H1 (cell line): ENCODE measurements around the gene PNRC2. TPM values are rescaled to one million over a fixed set of nuclear protein-coding genes. Genes with fewer than 3 reads are reported as not detected.

Experiments used
- CTCF ChIA-PET: fragments of 300-600 bp; sonication (Branson Sonifier 250); formaldehyde crosslinking; loops from one replicate; lab custom pipeline; 2021; ENCODE audit not compliant: partially characterized antibody; lab: Charles Lee
- POLR2A ChIA-PET: fragments of 300-600 bp; sonication (Branson Sonifier 250); formaldehyde crosslinking; loops from one replicate; lab custom pipeline; 2021; ENCODE audit warnings: inconsistent platforms; ENCODE audit not compliant: partially characterized antibody; lab: Charles Lee
- DNase-seq, 2 experiments: peaks; one replicate each; pipeline versions ENCODE4 v3.0.0 to v3.0.0-alpha.2; 2010 to 2022; ENCODE audit warnings: low spot score in 2 of 2, low read depth in 1 of 2, mixed read lengths in 1 of 2
- FAIRE-seq: peaks from 2 replicates; lab custom pipeline; 2011; peaks lifted over from hg19 to GRCh38; lab: Jason Lieb, UNC
- H2AFZ ChIP-seq: 2 replicates; pipeline ENCODE4 v1.8.1; 2012; ENCODE audit warnings: low read length, inconsistent platforms
- H2AK5ac ChIP-seq: 2 replicates; pipeline ENCODE4 v1.6.1; 2013; ENCODE audit warnings: low read depth, low read length
- H2BK120ac ChIP-seq: replicated peaks from 2 replicates; pipeline ENCODE3; 2013; ENCODE audit warnings: low read depth, low read length, inconsistent platforms
- H2BK12ac ChIP-seq: 2 replicates; pipeline ENCODE4 v1.6.1; 2013; ENCODE audit warnings: low read depth, low read length
- H2BK15ac ChIP-seq: 2 replicates; pipeline ENCODE4 v1.6.1; 2013; ENCODE audit warnings: low read length
- H2BK20ac ChIP-seq: 2 replicates; pipeline ENCODE4 v1.6.1; 2013; ENCODE audit warnings: low read length
- H2BK5ac ChIP-seq: 2 replicates; pipeline ENCODE4 v1.6.1; 2013; ENCODE audit warnings: low read depth, low read length
- H3K14ac ChIP-seq: 2 replicates; pipeline ENCODE4 v1.6.1; 2013; ENCODE audit warnings: inconsistent platforms; ENCODE audit not compliant: insufficient read length
- H3K18ac ChIP-seq: 2 replicates; pipeline ENCODE4 v1.6.1; 2013; ENCODE audit warnings: low read length; ENCODE audit errors: extremely low read depth
- H3K23ac ChIP-seq: 2 replicates; pipeline ENCODE4 v1.6.1; 2013; ENCODE audit warnings: inconsistent platforms; ENCODE audit not compliant: insufficient read length
- H3K23me2 ChIP-seq: 2 replicates; pipeline ENCODE4 v1.6.1; 2013; ENCODE audit warnings: low read depth, low read length
- H3K27ac ChIP-seq: 2 replicates; pipeline ENCODE4 v1.6.1; 2011; ENCODE audit warnings: low read depth, low read length, inconsistent platforms
- H3K27me3 ChIP-seq, 4 experiments: replicated peaks in 1 of 4; 1 replicate in 1 of 4; 2 replicates in 3 of 4; pipeline versions ENCODE4 v1.6.1 to v1.8.1; 2011 to 2013; ENCODE audit warnings: low read length in 3 of 4, mild to moderate bottlenecking in 3 of 4, inconsistent platforms in 2 of 4, mixed read lengths in 2 of 4, moderate library complexity in 1 of 4; ENCODE audit not compliant: control insufficient read depth in 3 of 4, insufficient read depth in 3 of 4; ENCODE audit errors: extremely low read depth in 1 of 4
- H3K36me3 ChIP-seq, 4 experiments: 2 replicates each; pipeline versions ENCODE4 v1.6.1 to v1.8.1; 2011 to 2013; ENCODE audit warnings: mild to moderate bottlenecking in 4 of 4, low read length in 3 of 4, moderate library complexity in 2 of 4, control low read depth in 1 of 4, inconsistent platforms in 1 of 4; ENCODE audit not compliant: insufficient read depth in 4 of 4, control insufficient read depth in 2 of 4
- H3K4ac ChIP-seq: replicated peaks from 2 replicates; pipeline ENCODE3; 2013; ENCODE audit warnings: low read length, low read depth, mixed read lengths, inconsistent platforms; ENCODE audit not compliant: insufficient read length
- H3K4me1 ChIP-seq, 4 experiments: replicated peaks in 1 of 4; 1 replicate in 1 of 4; 2 replicates in 3 of 4; pipeline versions ENCODE4 v1.6.1 to v1.8.1; 2011 to 2013; ENCODE audit warnings: low read length in 3 of 4, inconsistent platforms in 2 of 4, mixed read lengths in 1 of 4; ENCODE audit not compliant: insufficient read depth in 4 of 4, control insufficient read depth in 3 of 4
- H3K4me2 ChIP-seq, 2 experiments: 2 replicates each; pipeline versions ENCODE4 v1.6.1 to v1.8.1; 2011 to 2013; ENCODE audit warnings: low read depth in 2 of 2, low read length in 2 of 2, control low read depth in 1 of 2, inconsistent platforms in 1 of 2, mild to moderate bottlenecking in 1 of 2; ENCODE audit not compliant: insufficient read depth in 1 of 2
- H3K4me3 ChIP-seq, 4 experiments: fragments of 200-600, 300-600 bp in 1 of 4; sonication (generic), shearing (Covaris generic), sonication (Bioruptor Twin) in 1 of 4; 2 replicates each; pipeline versions ENCODE4 v1.5.1 to v1.8.1; 2011 to 2016; ENCODE audit warnings: low read length in 4 of 4, low read depth in 3 of 4, control low read depth in 2 of 4, inconsistent platforms in 2 of 4, mild to moderate bottlenecking in 2 of 4, mixed read lengths in 1 of 4, moderate library complexity in 1 of 4; ENCODE audit not compliant: insufficient read depth in 2 of 4; ENCODE audit errors: extremely low read depth in 1 of 4
- H3K56ac ChIP-seq: replicated peaks from 2 replicates; pipeline ENCODE3; 2013; ENCODE audit warnings: low read depth, mild to moderate bottlenecking, mixed read lengths, low read length, inconsistent platforms; ENCODE audit not compliant: insufficient read length
- H3K79me1 ChIP-seq: 2 replicates; pipeline ENCODE4 v1.6.1; 2013; ENCODE audit warnings: low read depth, low read length, control low read depth
- H3K79me2 ChIP-seq, 2 experiments: 2 replicates each; pipeline versions ENCODE4 v1.6.1 to v1.8.1; 2012 to 2013; ENCODE audit warnings: low read length in 2 of 2, mild to moderate bottlenecking in 2 of 2, inconsistent platforms in 1 of 2; ENCODE audit not compliant: insufficient read depth in 2 of 2, control insufficient read depth in 1 of 2
- H3K9ac ChIP-seq, 4 experiments: replicated peaks in 1 of 4; 1 replicate in 1 of 4; 2 replicates in 3 of 4; pipeline versions ENCODE4 v1.6.1 to v1.8.1; 2011 to 2013; ENCODE audit warnings: low read depth in 3 of 4, low read length in 3 of 4, control low read depth in 2 of 4, mild to moderate bottlenecking in 2 of 4, moderate library complexity in 2 of 4, inconsistent platforms in 1 of 4; ENCODE audit errors: extremely low read depth in 1 of 4
- H3K9me3 ChIP-seq, 2 experiments: 2 replicates each; pipeline versions ENCODE4 v1.6.1 to v1.8.1; 2012 to 2013; ENCODE audit warnings: mild to moderate bottlenecking in 2 of 2, moderate library complexity in 2 of 2, control low read depth in 1 of 2, inconsistent platforms in 1 of 2, low read depth in 1 of 2, low read length in 1 of 2, mixed read lengths in 1 of 2; ENCODE audit not compliant: insufficient read depth in 2 of 2
- H4K20me1 ChIP-seq, 2 experiments: replicated peaks in 1 of 2; 2 replicates each; pipeline versions ENCODE3 to v1.8.1; 2011 to 2013; ENCODE audit warnings: inconsistent platforms in 2 of 2, low read length in 2 of 2, mild to moderate bottlenecking in 1 of 2; ENCODE audit not compliant: insufficient read depth in 2 of 2, control insufficient read depth in 1 of 2
- H4K5ac ChIP-seq: 2 replicates; pipeline ENCODE4 v1.6.1; 2013; ENCODE audit warnings: low read length, low read depth, mixed read lengths, inconsistent platforms; ENCODE audit not compliant: insufficient read length
- H4K8ac ChIP-seq: 2 replicates; pipeline ENCODE4 v1.8.0; 2013; ENCODE audit warnings: mild to moderate bottlenecking, moderate library complexity, low read length, inconsistent platforms; ENCODE audit not compliant: insufficient read depth; ENCODE audit errors: extremely low read depth
- H4K91ac ChIP-seq: replicated peaks from 2 replicates; pipeline ENCODE3; 2013; ENCODE audit warnings: low read length, mixed read lengths, inconsistent platforms; ENCODE audit not compliant: insufficient read length
- ATF2 ChIP-seq: IDR thresholded peaks from 2 replicates; pipeline ENCODE4 v1.6.1; 2012; ENCODE audit warnings: low read length, inconsistent platforms
- BRCA1 ChIP-seq: IDR thresholded peaks from 2 replicates; pipeline ENCODE4 v1.6.1; 2012; ENCODE audit warnings: low read depth, low read length, improper control_type of control experiment
- HDAC2 ChIP-seq, 2 experiments: fragments of 300-600 bp in 1 of 2; sonication (generic) in 1 of 2; IDR thresholded peaks; 2 replicates each; pipeline ENCODE4 v1.6.1; 2011 to 2012; ENCODE audit warnings: low read depth in 2 of 2, low read length in 2 of 2, mild to moderate bottlenecking in 2 of 2, moderate library complexity in 2 of 2, borderline replicate concordance in 1 of 2, inconsistent platforms in 1 of 2
- KDM1A ChIP-seq: fragments of 200-600, 300-600 bp; sonication (generic); IDR thresholded peaks from 2 replicates; pipeline ENCODE4 v1.7.1; 2016; ENCODE audit warnings: mild to moderate bottlenecking, low read length, borderline replicate concordance
- RBBP5 ChIP-seq: IDR thresholded peaks from 2 replicates; pipeline ENCODE4 v1.7.1; 2012; ENCODE audit warnings: low read depth, mild to moderate bottlenecking, inconsistent platforms, low read length, moderate library complexity, borderline replicate concordance
- SAP30 ChIP-seq: fragments of 300-600 bp; sonication (generic); IDR thresholded peaks from 2 replicates; pipeline ENCODE4 v1.7.1; 2012; ENCODE audit warnings: low read length, moderate library complexity, mild to moderate bottlenecking, inconsistent platforms; ENCODE audit not compliant: insufficient read depth, insufficient replicate concordance
- SP2 ChIP-seq: IDR thresholded peaks from 2 replicates; pipeline ENCODE4 v1.6.1; 2012; ENCODE audit warnings: mild to moderate bottlenecking, low read length, inconsistent platforms
- SUZ12 ChIP-seq: fragments of 200-600 bp; sonication (generic); IDR thresholded peaks from 2 replicates; pipeline ENCODE4 v1.6.1; 2012; ENCODE audit warnings: mild to moderate bottlenecking, inconsistent platforms, low read length, moderate library complexity, mixed read lengths
- WGBS, 2 experiments: shearing (Covaris generic) in 1 of 2; methylation state at CpG; one replicate each; pipeline versions ENCODE4 v1.1.6 to v1.1.7; 2013 to 2015; ENCODE audit warnings: low lambda C conversion rate in 2 of 2, mixed read lengths in 2 of 2, inconsistent platforms in 1 of 2, low coverage in 1 of 2, missing lambda C conversion rate in 1 of 2; ENCODE audit not compliant: insufficient replicate concordance in 2 of 2, insufficient coverage in 1 of 2, insufficient read length in 1 of 2; ENCODE audit errors: extremely low coverage in 1 of 2, missing lambda C conversion rate in 1 of 2; 5-methylcytosine and 5-hydroxymethylcytosine counted together
- polyA plus RNA-seq, 7 experiments: library from polyadenylated mRNA; depleted of rRNA in 3 of 7; stranded (reverse) in 5 of 7; unstranded in 2 of 7; fragments of >200 nt in 5 of 7; fragments of 200-250 nt in 2 of 7; gene quantifications; 1 replicate in 5 of 7; 2 replicates in 1 of 7; 4 replicates in 1 of 7; pipeline versions ENCODE4 v1.2.1 to v1.2.3, GENCODE V29; 2011 to 2013; ENCODE audit warnings: missing spikeins in 2 of 7, mixed read lengths in 2 of 7
- total RNA-seq: library from RNA; stranded (reverse); fragmentation: NEBNext Ultra II Directional; extraction: Animal tissue kit (Norgen Biotek cat#: 25700); gene quantifications from 2 replicates; pipeline ENCODE4 v1.2.1, GENCODE V29; 2021

PNRC2 gene
- total and polyA plus RNA-seq, 2 of the 8 experiments (the other 6 are each of a cell fraction or from before 2014, with no cell fraction given): 57.5 to 147 TPM

DNA sequence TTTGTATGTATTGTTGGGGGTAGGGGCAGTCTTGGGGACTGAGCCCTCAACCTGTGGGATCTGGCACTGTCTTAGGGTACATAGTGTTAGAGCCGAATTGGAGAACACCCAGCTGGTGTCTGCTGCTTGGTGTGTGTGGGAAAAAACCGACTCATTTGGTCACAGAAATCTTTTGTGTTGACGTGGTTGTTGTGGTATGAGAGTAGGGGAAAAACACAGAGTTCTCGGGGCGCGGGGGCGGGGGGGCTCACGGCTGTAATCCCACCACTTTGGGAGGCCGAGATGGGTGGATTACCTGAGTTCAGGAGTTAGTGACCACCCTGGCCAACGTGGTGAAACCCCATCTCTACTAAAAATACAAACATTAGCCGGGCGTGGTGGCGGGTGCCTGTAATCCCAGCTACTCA, 35.8 kb downstream of the PNRC2 start:
- Histone ChIP-seq H3K56ac (no peak overlapping the region), H3K18ac (no peak overlapping the region), H2BK120ac (no peak overlapping the region), H3K9ac (no peak overlapping the region), H2AFZ (no peak overlapping the region), H2BK12ac (no peak overlapping the region), H2AK5ac (no peak overlapping the region), H3K4ac (no peak overlapping the region), H3K27me3 (no peaks in the 10 kb centered on the region), H3K79me1 (no peaks in the 10 kb centered on the region), H3K4me3 (no peak overlapping the region), H4K20me1 (no peaks in the 10 kb centered on the region), H4K5ac (no peak overlapping the region), H2BK5ac (no peak overlapping the region), H3K23ac (no peak overlapping the region), H3K23me2 (no peaks in the 10 kb centered on the region), H3K4me2 (no peak overlapping the region), H2BK15ac (no peak overlapping the region), H3K27ac (no peak overlapping the region), H3K36me3 (no peaks in the 10 kb centered on the region), H3K14ac (no peak overlapping the region), H3K4me1 (no peaks in the 10 kb centered on the region), H3K79me2 (no peaks in the 10 kb centered on the region), H4K91ac (no peak overlapping the region), H2BK20ac (no peak overlapping the region), H4K8ac (no peak overlapping the region), H3K9me3 (no peaks in the 10 kb centered on the region)
- ChIA-PET POLR2A (interaction anchor here (1.1 to 1.5 kb wide), 2 partner anchors 12 to 20 kb away, joined by 3 to 4 read pairs; no protein-coding TSS in a partner anchor), CTCF (no interaction called here)
- FAIRE-seq (no peak), DNase-seq (no peak)
- 87% methylated on average over 9 of the region's 13 CpGs; no CpG with 5 or more reads in 1 of the 2 experiments for WGBS, 2 experiments
- TF ChIP-seq SP2 (no peak), KDM1A (no peak), BRCA1 (no peak), SUZ12 (no peak), SAP30 (no peak), HDAC2 (IDR thresholded peaks at IDR 0.05; ENCODE audit: borderline replicate concordance in 1 of 2, low read depth in 2 of 2, low read length in 2 of 2) (no peak), RBBP5 (no peak), ATF2 (no peak)
